ENCODE results near the gene KCNH2.

GRCh38 chr7:150968734-150969372 is 9.3 kb downstream of the KCNH2 start:
- TF ChIP-seq ZNF384 (IDR thresholded peaks at IDR 0.05) (no peak), BHLHE40 (IDR thresholded peaks at IDR 0.05; ENCODE audit: borderline replicate concordance) (no peak), NFRKB (IDR thresholded peaks at IDR 0.05) (no peak), FOXK2 (IDR thresholded peaks at IDR 0.05) (no peak), SUZ12 (IDR thresholded peaks at IDR 0.05) (no peak)

Data from HEK293T (cell line).